Inflammatory macrophage (primary cell): ENCODE measurements around the gene OR10H1.
A peak's percentile ranks its signal among the peaks of the same experiment; 100 is the strongest.
"Not testable (repeated sequence)": the region's sequence is repeated elsewhere in the genome, so short reads cannot be mapped to it uniquely, and the experiment has no call there.

Experiments
- DNase-seq, 2 donors: peaks; one replicate each; pipeline ENCODE4 v3.0.0-alpha.2; 2020 to 2022

OR10H1 gene

DNA sequence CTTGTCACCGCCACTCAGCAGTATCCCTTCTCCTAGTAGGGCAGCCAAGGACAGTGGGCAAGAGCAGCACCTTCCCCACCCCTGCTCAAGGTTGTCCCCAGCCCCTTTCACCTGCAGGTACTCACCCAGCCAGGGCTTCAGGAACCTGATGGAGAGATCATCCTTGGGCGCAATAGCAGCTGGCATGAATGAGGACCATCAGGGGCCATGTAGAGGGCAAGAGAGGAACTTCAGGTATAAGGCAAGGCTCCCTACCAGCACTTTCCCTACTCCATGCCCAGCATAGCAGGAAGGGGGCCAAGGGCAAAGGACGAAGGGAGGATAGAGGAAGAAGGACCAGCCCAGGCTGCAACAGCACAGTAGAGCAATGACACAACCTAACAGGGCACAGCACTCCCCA is 41.3 kb downstream of the OR10H1 start:
- DNase-seq, result not testable (repeated sequence)

DNA sequence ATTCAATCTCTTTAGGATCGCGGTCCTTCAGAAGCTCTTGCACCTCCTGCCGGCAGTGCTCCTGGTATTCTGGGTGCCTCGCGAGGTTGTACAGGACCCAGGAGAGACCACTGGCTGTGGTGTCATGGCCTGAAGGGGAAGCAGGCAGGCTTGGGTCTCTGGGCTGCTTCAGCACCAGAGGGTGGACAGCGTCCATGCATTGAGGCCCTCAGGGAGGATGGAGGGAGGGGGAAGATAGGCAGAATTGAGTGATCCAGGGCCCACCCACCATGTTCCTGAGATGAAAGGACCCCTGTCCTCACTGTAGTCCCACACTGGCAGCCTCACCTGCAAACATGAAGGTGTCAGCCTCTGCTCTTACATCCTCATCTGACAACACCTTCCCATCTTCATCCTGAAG is 45.9 kb downstream of the OR10H1 start:
- no peak for DNase-seq

DNA sequence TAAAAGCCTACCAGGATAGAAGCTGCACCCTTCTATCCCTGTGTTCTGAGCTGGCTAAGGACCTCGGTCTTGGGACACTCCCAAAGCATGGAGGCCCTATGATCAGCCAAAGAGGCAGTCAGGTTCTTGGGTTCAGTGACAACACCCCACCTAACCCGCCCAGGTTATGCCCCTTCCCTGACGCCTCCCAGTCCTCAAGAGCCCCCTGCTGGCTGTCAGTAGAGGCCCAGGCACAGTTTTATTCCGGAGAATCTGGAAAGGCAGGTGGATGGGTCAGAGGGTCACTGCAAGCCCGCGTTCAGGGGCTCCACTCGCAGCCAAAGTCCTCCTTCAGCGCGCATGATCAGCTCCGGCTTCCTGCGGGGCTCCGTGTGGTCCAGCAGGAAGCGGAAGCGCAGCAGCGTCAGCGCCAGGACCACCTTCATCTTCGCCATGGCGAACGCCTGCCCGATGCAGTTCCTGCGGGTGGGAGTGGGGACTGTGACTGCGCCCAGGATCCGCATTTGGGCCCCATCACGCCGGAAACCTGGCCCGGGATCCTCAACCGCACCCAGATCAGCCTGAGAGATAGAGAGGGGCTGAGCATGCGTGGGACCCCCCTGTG is 55.4 kb downstream of the OR10H1 start:
- DNase-seq, result peak in 1 of 2 donors; percentile 3

DNA sequence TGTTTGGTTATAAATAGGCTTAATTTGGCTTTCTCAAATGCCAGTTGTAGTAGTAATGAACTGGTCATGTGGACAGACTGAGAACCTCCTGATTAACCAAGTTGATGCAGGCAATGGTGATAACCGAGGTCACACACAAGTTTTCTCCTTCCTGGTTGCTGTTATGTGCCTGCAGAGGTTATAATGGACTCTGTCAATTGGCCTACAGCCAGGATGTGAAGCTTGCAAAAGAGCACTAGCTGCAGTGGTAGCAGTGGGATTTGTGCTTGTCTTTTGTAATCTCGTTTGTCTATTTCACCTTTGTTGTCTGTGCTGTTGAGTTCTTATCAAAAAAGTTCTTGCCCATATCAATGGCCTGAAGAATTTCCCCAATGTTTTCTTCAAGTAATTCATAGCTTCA is 57.1 kb downstream of the OR10H1 start:
- no peak for DNase-seq
